ENCODE data around the gene SOX9.

DNA sequence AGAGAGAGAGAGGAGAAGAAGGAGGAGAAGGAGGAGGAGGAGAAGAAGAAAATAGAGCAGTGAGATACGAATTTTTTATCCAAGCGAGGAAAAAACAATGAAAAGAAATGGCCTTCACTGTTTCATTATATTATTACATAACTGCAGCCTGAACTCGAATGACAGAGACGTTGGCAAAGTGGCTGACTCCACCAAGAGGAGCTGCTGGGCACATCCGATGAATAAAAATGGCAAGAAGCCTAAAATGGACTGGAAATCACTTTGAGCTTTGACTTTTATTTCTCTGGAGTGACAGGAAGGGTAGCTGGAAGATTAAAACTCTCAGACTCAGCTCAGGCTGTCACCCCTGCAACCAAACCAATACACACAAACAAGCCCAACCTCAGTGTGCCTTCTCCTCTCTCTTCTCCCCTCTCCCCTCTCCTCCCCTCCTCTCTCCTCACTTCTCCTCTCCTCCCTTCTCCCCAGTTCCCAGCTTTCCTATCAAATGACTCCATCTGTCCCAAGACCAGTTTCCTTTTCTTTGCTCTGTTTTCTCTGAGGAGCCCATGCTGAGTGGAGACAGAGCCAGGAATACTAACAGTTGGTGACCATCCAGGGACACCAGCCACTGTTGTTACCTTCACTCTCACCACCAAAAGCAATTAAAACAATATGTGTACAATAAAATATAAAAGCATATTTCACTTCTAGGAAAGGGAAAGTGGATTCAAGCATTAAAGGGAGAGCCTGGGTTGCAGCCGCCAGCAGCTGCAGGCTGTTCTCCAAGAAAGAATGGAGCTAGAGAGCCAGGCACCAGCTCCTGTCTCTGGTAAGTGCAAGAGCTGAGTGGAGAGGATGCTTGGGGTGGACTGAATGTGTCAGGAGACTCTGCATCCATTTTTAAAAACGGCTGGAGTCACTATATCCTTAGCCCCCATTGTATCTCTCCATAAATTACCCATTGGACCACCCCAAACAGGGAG lies 51.2 kb downstream of the SOX9 start:
- TF ChIP-seq, protein P1, sequence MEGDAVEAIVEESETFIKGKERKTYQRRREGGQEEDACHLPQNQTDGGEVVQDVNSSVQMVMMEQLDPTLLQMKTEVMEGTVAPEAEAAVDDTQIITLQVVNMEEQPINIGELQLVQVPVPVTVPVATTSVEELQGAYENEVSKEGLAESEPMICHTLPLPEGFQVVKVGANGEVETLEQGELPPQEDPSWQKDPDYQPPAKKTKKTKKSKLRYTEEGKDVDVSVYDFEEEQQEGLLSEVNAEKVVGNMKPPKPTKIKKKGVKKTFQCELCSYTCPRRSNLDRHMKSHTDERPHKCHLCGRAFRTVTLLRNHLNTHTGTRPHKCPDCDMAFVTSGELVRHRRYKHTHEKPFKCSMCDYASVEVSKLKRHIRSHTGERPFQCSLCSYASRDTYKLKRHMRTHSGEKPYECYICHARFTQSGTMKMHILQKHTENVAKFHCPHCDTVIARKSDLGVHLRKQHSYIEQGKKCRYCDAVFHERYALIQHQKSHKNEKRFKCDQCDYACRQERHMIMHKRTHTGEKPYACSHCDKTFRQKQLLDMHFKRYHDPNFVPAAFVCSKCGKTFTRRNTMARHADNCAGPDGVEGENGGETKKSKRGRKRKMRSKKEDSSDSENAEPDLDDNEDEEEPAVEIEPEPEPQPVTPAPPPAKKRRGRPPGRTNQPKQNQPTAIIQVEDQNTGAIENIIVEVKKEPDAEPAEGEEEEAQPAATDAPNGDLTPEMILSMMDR (IDR thresholded peaks at IDR 0.05; ENCODE audit: low read depth, low read length, missing input control): no peak
- TF ChIP-seq, protein P2, sequence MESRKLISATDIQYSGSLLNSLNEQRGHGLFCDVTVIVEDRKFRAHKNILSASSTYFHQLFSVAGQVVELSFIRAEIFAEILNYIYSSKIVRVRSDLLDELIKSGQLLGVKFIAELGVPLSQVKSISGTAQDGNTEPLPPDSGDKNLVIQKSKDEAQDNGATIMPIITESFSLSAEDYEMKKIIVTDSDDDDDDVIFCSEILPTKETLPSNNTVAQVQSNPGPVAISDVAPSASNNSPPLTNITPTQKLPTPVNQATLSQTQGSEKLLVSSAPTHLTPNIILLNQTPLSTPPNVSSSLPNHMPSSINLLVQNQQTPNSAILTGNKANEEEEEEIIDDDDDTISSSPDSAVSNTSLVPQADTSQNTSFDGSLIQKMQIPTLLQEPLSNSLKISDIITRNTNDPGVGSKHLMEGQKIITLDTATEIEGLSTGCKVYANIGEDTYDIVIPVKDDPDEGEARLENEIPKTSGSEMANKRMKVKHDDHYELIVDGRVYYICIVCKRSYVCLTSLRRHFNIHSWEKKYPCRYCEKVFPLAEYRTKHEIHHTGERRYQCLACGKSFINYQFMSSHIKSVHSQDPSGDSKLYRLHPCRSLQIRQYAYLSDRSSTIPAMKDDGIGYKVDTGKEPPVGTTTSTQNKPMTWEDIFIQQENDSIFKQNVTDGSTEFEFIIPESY (IDR thresholded peaks at IDR 0.05): no peak
- TF ChIP-seq HNF4G (IDR thresholded peaks at IDR 0.05): no peak
- TF ChIP-seq RXRA (IDR thresholded peaks at IDR 0.05): peak in 1 of 2 donors; percentile 6
- TF ChIP-seq TAF1 (conservative IDR thresholded peaks at IDR 0.05): no peak
- TF ChIP-seq YY1 (IDR thresholded peaks at IDR 0.05): no peak
- TF ChIP-seq, protein P3, sequence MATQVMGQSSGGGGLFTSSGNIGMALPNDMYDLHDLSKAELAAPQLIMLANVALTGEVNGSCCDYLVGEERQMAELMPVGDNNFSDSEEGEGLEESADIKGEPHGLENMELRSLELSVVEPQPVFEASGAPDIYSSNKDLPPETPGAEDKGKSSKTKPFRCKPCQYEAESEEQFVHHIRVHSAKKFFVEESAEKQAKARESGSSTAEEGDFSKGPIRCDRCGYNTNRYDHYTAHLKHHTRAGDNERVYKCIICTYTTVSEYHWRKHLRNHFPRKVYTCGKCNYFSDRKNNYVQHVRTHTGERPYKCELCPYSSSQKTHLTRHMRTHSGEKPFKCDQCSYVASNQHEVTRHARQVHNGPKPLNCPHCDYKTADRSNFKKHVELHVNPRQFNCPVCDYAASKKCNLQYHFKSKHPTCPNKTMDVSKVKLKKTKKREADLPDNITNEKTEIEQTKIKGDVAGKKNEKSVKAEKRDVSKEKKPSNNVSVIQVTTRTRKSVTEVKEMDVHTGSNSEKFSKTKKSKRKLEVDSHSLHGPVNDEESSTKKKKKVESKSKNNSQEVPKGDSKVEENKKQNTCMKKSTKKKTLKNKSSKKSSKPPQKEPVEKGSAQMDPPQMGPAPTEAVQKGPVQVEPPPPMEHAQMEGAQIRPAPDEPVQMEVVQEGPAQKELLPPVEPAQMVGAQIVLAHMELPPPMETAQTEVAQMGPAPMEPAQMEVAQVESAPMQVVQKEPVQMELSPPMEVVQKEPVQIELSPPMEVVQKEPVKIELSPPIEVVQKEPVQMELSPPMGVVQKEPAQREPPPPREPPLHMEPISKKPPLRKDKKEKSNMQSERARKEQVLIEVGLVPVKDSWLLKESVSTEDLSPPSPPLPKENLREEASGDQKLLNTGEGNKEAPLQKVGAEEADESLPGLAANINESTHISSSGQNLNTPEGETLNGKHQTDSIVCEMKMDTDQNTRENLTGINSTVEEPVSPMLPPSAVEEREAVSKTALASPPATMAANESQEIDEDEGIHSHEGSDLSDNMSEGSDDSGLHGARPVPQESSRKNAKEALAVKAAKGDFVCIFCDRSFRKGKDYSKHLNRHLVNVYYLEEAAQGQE (IDR thresholded peaks at IDR 0.05): no peak
- TF ChIP-seq, protein P4, sequence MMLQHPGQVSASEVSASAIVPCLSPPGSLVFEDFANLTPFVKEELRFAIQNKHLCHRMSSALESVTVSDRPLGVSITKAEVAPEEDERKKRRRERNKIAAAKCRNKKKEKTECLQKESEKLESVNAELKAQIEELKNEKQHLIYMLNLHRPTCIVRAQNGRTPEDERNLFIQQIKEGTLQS (IDR thresholded peaks at IDR 0.05): no peak
- TF ChIP-seq FOXA1 (IDR thresholded peaks at IDR 0.05): no peak
- TF ChIP-seq, protein P5, sequence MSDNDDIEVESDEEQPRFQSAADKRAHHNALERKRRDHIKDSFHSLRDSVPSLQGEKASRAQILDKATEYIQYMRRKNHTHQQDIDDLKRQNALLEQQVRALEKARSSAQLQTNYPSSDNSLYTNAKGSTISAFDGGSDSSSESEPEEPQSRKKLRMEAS (IDR thresholded peaks at IDR 0.05): no peak
- TF ChIP-seq RAD21 (IDR thresholded peaks at IDR 0.05): peak in 1 of 2 donors; percentile 12
